Adrenal gland (tissue), 12 donors: ENCODE data around the gene TRABD2A. TPM values are rescaled to one million over a fixed set of nuclear protein-coding genes. Genes with fewer than 3 reads are reported as not detected.

Experiments
- DNase-seq, 7 donors: peaks; one replicate each; pipeline ENCODE4 v3.0.0-alpha.2; 2019 to 2020
- H3K27ac ChIP-seq, 5 donors: fragments of 200-600 bp; sonication (generic) in 4 of 5; 1 replicate in 3 of 5; 2 replicates in 2 of 5; pipeline versions ENCODE4 v1.5.1 to v1.8.0; 2016 to 2020; ENCODE audit warnings: mild to moderate bottlenecking in 1 of 5
- H3K27me3 ChIP-seq: fragments of 200-600 bp; 2 replicates; pipeline ENCODE4 v1.8.0; 2021
- H3K36me3 ChIP-seq, 2 donors: fragments of 200-600 bp; replicated peaks in 1 of 2; 1 replicate in 1 of 2; 2 replicates in 1 of 2; pipeline versions ENCODE4 v1.5.1 to v1.8.0; 2018 to 2022
- H3K4me1 ChIP-seq, 2 donors: fragments of 200-600 bp; replicated peaks in 1 of 2; 1 replicate in 1 of 2; 2 replicates in 1 of 2; pipeline versions ENCODE4 v1.5.1 to v1.8.0; 2018 to 2021
- H3K4me3 ChIP-seq, 4 donors: fragments of 200-600 bp; sonication (generic) in 3 of 4; one replicate each; pipeline ENCODE4 v1.5.1; 2016 to 2018
- H3K9me3 ChIP-seq, 3 donors: fragments of 200-600 bp; sonication (generic) in 1 of 3; replicated peaks in 1 of 3; 1 replicate in 2 of 3; 2 replicates in 1 of 3; pipeline versions ENCODE4 v1.5.1 to v1.8.0; 2016 to 2021
- CTCF ChIP-seq, 6 experiments: fragments of 450-650 bp in 4 of 6; fragments of 200-600 bp in 2 of 6; sonication (generic) in 1 of 6; IDR thresholded peaks; 1 replicate in 5 of 6; 2 replicates in 1 of 6; pipeline versions ENCODE4 v1.5.1 to v1.8.0; 2016 to 2021; ENCODE audit warnings: antibody characterized with exemption in 6 of 6, mild to moderate bottlenecking in 2 of 6, moderate library complexity in 1 of 6
- POLR2A ChIP-seq, 2 donors: fragments of 450-650 bp; IDR thresholded peaks; one replicate each; pipeline ENCODE4 v1.6.1; 2017; ENCODE audit warnings: antibody characterized with exemption in 2 of 2, mild to moderate bottlenecking in 2 of 2, moderate library complexity in 1 of 2
- WGBS, 4 donors: extraction: QIAGEN DNeasy Blood & Tissue Kit in 2 of 4; methylation state at CpG; one replicate each; pipeline versions ENCODE4 v1.1.5 to v1.1.7; 2013 to 2017; 5-methylcytosine and 5-hydroxymethylcytosine counted together
- intact Hi-C, 2 donors: fragments of 100-400 bp; cut with DNase I; formaldehyde crosslinking; loops; one replicate each; pipeline versions ENCODE4 v1.14.1 to v1.15.0; 2022 to 2023
- polyA plus RNA-seq, 3 donors: library from polyadenylated mRNA; stranded (reverse); fragments of 200-250 nt in 2 of 3; fragments of 350-450 nt in 1 of 3; fragmentation: Illumina TruSeq in 1 of 3; extraction: RNeasy Lipid Tissue Mini Kit (QIAGEN cat#74804) in 1 of 3; gene quantifications; one replicate each; pipeline ENCODE4 v1.2.3, GENCODE V29; 2013 to 2014
- total RNA-seq, 9 donors: library from RNA; depleted of rRNA in 4 of 9; stranded (reverse); fragments of >200 nt in 4 of 9; fragments of 120-200 nt in 1 of 9; fragmentation: NEBNext Ultra II Directional in 1 of 9; extraction: Animal tissue kit (Norgen Biotek cat#: 25700) in 1 of 9; gene quantifications; one replicate each; pipeline versions ENCODE4 v1.1.0 to v1.2.4, GENCODE V29; 2013 to 2023
- donor health status: healthy with polysubstance abuse.
- donor health status: Bipolar disorder and iron deficiency.
- donor health status: DM: yes; HTN: yes; CAD: no.
- donor health status: DM: no; HTN: no; CAD: no.
- donor health status: DM: no; HTN: no; CAD: no.
- donor health status: DM: yes; HTN: yes; CAD: no.

TRABD2A gene
- total and polyA plus RNA-seq, 12 donors = 0.28 to 2.4 (median 0.69) TPM; not detected in 1

GRCh38 chr2:84861539-84861938 lies 19.3 kb downstream of the TRABD2A start:
- DNase-seq = no peak

GRCh38 chr2:84858937-84859336 lies 21.9 kb downstream of the TRABD2A start:
- 64 to 79% (median 67%) methylated on average over 3 of the region's 3 CpGs for WGBS, 4 donors
- no peak for TF ChIP-seq CTCF (IDR thresholded peaks at IDR 0.05)
- TF ChIP-seq POLR2A (IDR thresholded peaks at IDR 0.05) = no peak
- intact Hi-C loops = no loop called here

More at GRCh38 chr2:84861539-84861938, 19.3 kb downstream of the TRABD2A start:
- Histone ChIP-seq H3K27me3 (no peaks in the 10 kb centered on the region), H3K36me3 (no peaks in the 10 kb centered on the region), H3K4me1 (no peaks in the 10 kb centered on the region), H3K9me3 (no peaks in the 10 kb centered on the region), H3K4me3 (no peak overlapping the region), H3K27ac (no peak overlapping the region)
- intact Hi-C loops = no loop called here
- 66 to 74% (median 71%) methylated on average over 5 to 6 of the region's 6 CpGs for WGBS, 4 donors
- TF ChIP-seq POLR2A (IDR thresholded peaks at IDR 0.05) (no peak), CTCF (IDR thresholded peaks at IDR 0.05) (no peak)

GRCh38 chr2:84858123-84858522 lies 22.8 kb downstream of the TRABD2A start:
- Histone ChIP-seq H3K27me3 (no peaks in the 10 kb centered on the region), H3K27ac (no peak overlapping the region), H3K36me3 (no peaks in the 10 kb centered on the region), H3K4me3 (no peak overlapping the region), H3K9me3 (no peaks in the 10 kb centered on the region), H3K4me1 (no peaks in the 10 kb centered on the region)
- intact Hi-C loops = no loop called here
- 65 to 69% (median 68%) methylated on average over 3 of the region's 3 CpGs for WGBS, 4 donors
- DNase-seq = peak in 1 of 7 donors; percentile 28
- TF ChIP-seq POLR2A (IDR thresholded peaks at IDR 0.05) (no peak), CTCF (IDR thresholded peaks at IDR 0.05) (no peak)

More at GRCh38 chr2:84858937-84859336, 21.9 kb downstream of the TRABD2A start:
- H3K9me3 ChIP-seq = no peaks in the 10 kb centered on the region
- H3K4me1 ChIP-seq = no peaks in the 10 kb centered on the region
- no peak overlapping the region for H3K27ac ChIP-seq
- no peaks in the 10 kb centered on the region for H3K27me3 ChIP-seq
- H3K36me3 ChIP-seq = no peaks in the 10 kb centered on the region
- no peak overlapping the region for H3K4me3 ChIP-seq
- no peak for DNase-seq

- no peaks in the 10 kb centered on the region for H3K36me3 ChIP-seq
- H3K27ac ChIP-seq = no peak overlapping the region
- DNase-seq = peak in 1 of 7 donors; percentile 17
- H3K9me3 ChIP-seq = no peaks in the 10 kb centered on the region
- H3K4me3 ChIP-seq = no peak overlapping the region
- no peaks in the 10 kb centered on the region for H3K4me1 ChIP-seq
- no peaks in the 10 kb centered on the region for H3K27me3 ChIP-seq
- TF ChIP-seq CTCF (IDR thresholded peaks at IDR 0.05) (no peak), POLR2A (IDR thresholded peaks at IDR 0.05) (no peak)
- intact Hi-C loops = no loop called here
- WGBS, 4 donors = 88 to 95% (median 90%) methylated on average over 5 of the region's 5 CpGs
Observed at GRCh38 chr2:84857566-84857965, 23.3 kb downstream of the TRABD2A start.
